Loucy (cell line): ENCODE measurements around the gene PIP5K1C.

Source experiments
- CTCF ChIP-seq: fragments of 200-600 bp; sonication (generic); conservative IDR thresholded peaks from 2 replicates; pipeline ENCODE4 v1.5.1; 2014; ENCODE audit warnings: mild to moderate bottlenecking, antibody characterized with exemption, low read length
- EZH2phosphoT487 ChIP-seq: fragments of 200-600 bp; IDR thresholded peaks from 2 replicates; pipeline ENCODE4 v1.6.1; 2018; ENCODE audit warnings: antibody characterized with exemption, mild to moderate bottlenecking, moderate library complexity, borderline replicate concordance

- TF ChIP-seq EZH2phosphoT487, result no peak
- TF ChIP-seq CTCF, result no peak
Measured at GRCh38 chr19:3608750-3609322, 91.4 kb downstream of the PIP5K1C start.
